A549 treated with CORT108297 at 1 μM for 4 hours (cell line): ENCODE data around the gene EIF2AK2. TPM values are rescaled to one million over a fixed set of nuclear protein-coding genes. Genes with fewer than 3 reads are reported as not detected.

Source experiments
- total RNA-seq: library from RNA; stranded (reverse); fragments of 200-300 nt; extraction: Qiagen RNA extraction; gene quantifications from 5 replicates; pipeline ENCODE4 v1.2.3, GENCODE V29; 2022

The EIF2AK2 gene
- 17.5 to 28.4 TPM (median 24.9 TPM) in 5 replicates for total RNA-seq

DNA sequence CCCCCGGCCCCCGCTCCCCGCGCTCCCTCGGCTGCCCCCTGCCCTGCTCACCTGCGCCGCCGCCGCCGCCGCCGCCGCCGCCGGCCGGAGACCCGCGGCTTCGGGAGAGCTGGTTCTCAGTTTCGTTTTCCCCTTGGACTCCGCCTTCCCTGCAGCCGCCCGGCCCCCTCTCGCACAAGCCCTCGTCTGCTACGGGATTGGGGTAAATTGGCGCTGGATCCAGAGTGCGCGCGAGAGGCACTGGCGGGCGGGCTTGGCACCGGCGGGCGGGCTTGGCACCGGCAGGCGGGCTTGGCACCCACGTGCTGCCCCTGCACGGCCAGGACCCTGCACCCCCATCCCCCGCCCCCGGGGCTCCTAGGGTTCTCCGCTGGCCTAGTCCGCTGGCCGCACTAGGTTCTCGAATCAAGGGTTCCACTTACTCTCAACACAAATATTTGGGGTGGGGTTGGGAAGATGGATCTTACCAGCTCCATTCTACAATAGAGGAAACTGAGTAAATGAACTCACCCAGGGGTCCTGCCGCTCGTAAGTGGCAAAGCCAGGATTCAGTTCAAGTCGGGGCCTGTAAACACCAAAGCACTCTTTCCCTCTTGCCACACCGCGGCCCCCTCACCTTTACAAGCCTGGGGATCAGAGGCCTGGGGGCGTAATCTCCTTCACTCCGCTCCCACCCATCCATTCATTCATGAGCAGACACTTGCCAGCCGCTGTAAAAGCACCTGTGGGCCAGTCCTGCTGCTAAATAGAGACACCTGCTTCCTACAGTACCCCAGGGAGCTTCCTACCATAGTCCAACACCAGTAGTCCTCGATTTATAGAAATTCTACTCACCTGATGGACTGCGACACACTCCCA lies at the start of gene EIF2AK2:
EIF2AK2 (minus strand) TSS at position 124 of the 858 bp plus-strand sequence. CDS start 9,174 bp downstream, outside the sequence.

DNA sequence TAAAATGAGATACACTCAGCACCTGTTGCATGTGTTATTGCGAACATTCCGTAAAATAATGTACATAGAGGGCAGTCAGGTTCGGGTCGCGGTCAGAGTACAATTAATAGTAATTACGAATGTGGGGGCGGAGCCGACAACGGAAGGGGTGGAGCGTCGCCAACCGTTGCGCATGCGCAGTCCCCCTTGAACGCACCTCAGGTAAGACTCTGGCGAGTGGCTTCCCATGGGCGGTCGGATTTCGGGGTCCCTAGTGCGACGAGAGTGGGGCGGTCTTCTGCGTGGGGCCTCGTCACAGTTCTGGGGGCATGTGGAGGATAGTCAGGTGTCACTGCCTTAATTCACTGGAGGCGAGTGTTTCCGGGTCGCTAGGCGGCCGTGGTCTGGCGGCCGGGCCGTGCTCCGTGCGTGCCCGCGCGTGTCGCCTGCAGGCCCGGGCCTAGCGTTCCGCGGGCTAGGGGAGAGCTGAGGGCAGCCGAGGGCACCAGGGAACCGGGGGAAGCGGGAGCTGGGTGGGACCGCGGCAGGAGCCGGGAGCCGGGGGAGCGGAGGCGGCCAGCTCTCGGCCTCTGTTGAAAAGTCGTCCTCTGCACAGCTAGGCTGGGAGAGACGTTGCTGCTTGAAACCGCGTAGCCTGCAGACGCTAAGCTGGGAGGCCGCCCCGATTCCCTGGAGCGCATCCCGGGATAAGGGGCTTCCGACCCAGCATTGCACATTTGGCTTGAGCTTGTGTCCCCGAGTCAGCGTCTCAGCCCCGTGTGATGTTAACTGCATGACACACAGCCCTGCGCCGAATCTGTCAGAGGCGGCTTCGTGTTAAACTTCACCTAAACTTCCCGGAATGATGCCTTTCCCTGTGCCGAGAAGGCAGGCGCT lies 39.8 kb upstream of the EIF2AK2 start, which contains the start of gene CEBPZOS:
CEBPZOS (plus strand) TSS at position 177 of the 876 bp plus-strand sequence. CDS start 3,209 bp downstream, outside the sequence.

DNA sequence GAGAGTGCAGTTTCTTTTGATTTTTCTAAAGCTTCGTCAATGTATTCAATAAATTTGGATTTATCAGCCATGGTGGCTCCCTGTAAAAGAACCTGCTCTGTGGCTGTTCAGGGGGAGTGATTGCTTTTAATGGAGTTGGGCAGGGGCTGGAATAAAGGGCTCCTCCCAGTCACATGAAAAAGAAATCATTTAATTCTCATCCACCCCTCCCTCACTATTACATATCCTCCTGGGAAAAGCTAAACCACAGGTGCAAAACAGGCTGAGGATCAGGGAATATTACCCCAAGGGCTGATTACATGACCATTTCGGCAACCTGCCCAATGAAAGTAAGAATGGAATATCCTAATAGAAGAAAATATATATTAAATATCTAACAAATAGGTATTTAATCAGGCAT lies 31.8 kb upstream of the EIF2AK2 start, which contains the start of gene SULT6B1:
SULT6B1 (minus strand) TSS at position 101 of the 400 bp plus-strand sequence; CDS start at position 71, 30 bp downstream.

DNA sequence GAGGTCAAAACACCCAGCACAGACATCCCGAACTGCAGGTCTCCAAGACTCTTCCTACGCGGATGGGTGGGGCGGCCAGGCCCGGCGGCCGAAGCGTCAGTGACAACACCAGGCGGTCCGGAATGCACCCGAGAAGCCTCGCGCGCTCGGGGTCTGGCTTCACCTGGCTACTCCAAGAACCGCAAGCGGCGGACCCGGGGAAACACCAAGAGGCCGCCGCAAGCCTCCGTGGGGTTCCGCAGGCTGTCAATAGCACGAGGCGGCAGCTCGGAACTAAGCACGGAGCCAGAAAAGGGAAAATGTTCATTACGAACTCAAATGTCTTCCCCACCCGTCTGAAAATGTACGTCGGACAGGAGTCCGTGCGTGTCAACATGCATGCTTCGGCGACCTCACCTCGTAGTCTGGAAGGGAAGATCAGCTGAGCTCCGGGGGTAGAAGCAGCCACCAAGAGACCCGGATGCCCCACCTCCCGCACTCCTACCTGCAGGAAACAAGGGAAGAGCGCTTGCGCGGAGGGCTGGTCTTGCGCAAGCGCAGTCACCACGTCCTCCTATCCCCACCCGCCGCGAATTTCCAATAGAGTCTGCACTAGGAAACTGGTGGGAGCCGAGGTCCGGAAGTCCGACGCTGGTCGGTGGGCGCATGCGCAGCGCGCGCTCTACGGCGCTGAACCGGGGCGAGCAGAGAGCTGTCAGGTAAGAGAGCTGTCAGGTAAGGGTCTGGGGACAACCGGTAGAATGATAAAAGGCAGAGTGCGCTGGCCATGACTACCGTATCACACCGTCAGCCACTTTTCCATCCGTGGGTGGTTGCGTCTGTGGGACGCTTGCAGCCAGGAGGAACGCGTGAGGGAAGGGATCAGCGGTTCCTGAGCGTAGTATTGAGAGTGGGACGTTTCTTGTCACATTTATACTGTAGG lies 72.6 kb downstream of the EIF2AK2 start, which contains the start of the genes GPATCH11 and HEATR5B:
GPATCH11 (plus strand) TSS at position 646 of the 922 bp plus-strand sequence. CDS start 3,864 bp downstream, outside the sequence.
HEATR5B (minus strand) TSS at position 500 of the 922 bp plus-strand sequence. CDS start 958 bp downstream, outside the sequence.

Other genes starting within 250 kb of the EIF2AK2 start
- 10.7 to 19.7 TPM (median 16.9 TPM) in 5 replicates for gene STRN, start 190.4 kb downstream of the EIF2AK2 start, total RNA-seq
- gene HEATR5B, start 72.6 kb downstream of the EIF2AK2 start, total RNA-seq = 5.6 to 8.3 TPM (median 7.3 TPM) in 5 replicates
- gene GPATCH11, start 72.5 kb downstream of the EIF2AK2 start, total RNA-seq = 8.0 to 11.7 TPM (median 9.5 TPM) in 5 replicates
- not detected in 5 replicates for gene SULT6B1, start 31.7 kb upstream of the EIF2AK2 start, total RNA-seq
- 39.4 to 43.5 TPM (median 41.6 TPM) in 5 replicates for gene CEBPZOS, start 39.5 kb upstream of the EIF2AK2 start, total RNA-seq
- gene CEBPZ, start 74.6 kb upstream of the EIF2AK2 start, total RNA-seq = 62.3 to 107 TPM (median 71.2 TPM) in 5 replicates
- gene NDUFAF7, start 74.7 kb upstream of the EIF2AK2 start, total RNA-seq = 18.1 to 20.6 TPM (median 19.8 TPM) in 5 replicates
- gene PRKD3, start 167.9 kb upstream of the EIF2AK2 start, total RNA-seq = 8.5 to 14.0 TPM (median 11.7 TPM) in 5 replicates
- 16.9 to 19.5 TPM (median 18.4 TPM) in 5 replicates for gene QPCT, start 187.7 kb upstream of the EIF2AK2 start, total RNA-seq